HL-60 (cell line): ENCODE data around the gene EFHC2.

Experiments used
- GABPA ChIP-seq: IDR thresholded peaks from 2 replicates; pipeline ENCODE4 v1.6.1; 2012; ENCODE audit warnings: low read depth
- POLR2AphosphoS5 ChIP-seq: IDR thresholded peaks from 2 replicates; pipeline ENCODE4 v1.6.1; 2012; ENCODE audit warnings: low read depth
- REST ChIP-seq: IDR thresholded peaks from 2 replicates; pipeline ENCODE4 v1.6.1; 2012; ENCODE audit warnings: low read depth; ENCODE audit not compliant: insufficient replicate concordance
- TF ChIP-seq, protein P1 (sequence below): IDR thresholded peaks from one replicate; pipeline ENCODE4 v1.5.1; 2011; ENCODE audit warnings: low read length, control low read depth, inconsistent platforms; ENCODE audit not compliant: insufficient read depth

- TF ChIP-seq POLR2AphosphoS5 (no peak), GABPA (no peak), REST (no peak)
- TF ChIP-seq, protein P1, sequence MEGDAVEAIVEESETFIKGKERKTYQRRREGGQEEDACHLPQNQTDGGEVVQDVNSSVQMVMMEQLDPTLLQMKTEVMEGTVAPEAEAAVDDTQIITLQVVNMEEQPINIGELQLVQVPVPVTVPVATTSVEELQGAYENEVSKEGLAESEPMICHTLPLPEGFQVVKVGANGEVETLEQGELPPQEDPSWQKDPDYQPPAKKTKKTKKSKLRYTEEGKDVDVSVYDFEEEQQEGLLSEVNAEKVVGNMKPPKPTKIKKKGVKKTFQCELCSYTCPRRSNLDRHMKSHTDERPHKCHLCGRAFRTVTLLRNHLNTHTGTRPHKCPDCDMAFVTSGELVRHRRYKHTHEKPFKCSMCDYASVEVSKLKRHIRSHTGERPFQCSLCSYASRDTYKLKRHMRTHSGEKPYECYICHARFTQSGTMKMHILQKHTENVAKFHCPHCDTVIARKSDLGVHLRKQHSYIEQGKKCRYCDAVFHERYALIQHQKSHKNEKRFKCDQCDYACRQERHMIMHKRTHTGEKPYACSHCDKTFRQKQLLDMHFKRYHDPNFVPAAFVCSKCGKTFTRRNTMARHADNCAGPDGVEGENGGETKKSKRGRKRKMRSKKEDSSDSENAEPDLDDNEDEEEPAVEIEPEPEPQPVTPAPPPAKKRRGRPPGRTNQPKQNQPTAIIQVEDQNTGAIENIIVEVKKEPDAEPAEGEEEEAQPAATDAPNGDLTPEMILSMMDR = no peak
These were observed 140.9 kb downstream of the EFHC2 start for GRCh38 chrX:44202596-44202995.
